GM21526 (cell line): ENCODE measurements around the gene RNF26.

Experiments used
- ATAC-seq: cut with Tn5 transposase; IDR thresholded peaks from one replicate; pipeline ENCODE4 v1.9.1; 2021; ENCODE audit warnings: moderate library complexity; ENCODE audit not compliant: unreplicated experiment, low FRiP score

The RNF26 gene

GRCh38 chr11:119347940-119348605 is 13.7 kb downstream of the RNF26 start:
- ATAC-seq = no peak

GRCh38 chr11:119350302-119350701 is 16.0 kb downstream of the RNF26 start:
- no peak for ATAC-seq

GRCh38 chr11:119351232-119351631 is 16.9 kb downstream of the RNF26 start:
- no peak for ATAC-seq

GRCh38 chr11:119352857-119353260 is 18.5 kb downstream of the RNF26 start:
- ATAC-seq = no peak

- no peak for ATAC-seq
Observed at GRCh38 chr11:119355091-119355843, 20.9 kb downstream of the RNF26 start.

GRCh38 chr11:119356349-119357031 is 22.2 kb downstream of the RNF26 start:
- ATAC-seq = no peak

- ATAC-seq = no peak
Observed at GRCh38 chr11:119357074-119357473, 22.7 kb downstream of the RNF26 start.

- no peak for ATAC-seq
Observed at GRCh38 chr11:119359365-119360214, 25.3 kb downstream of the RNF26 start.

GRCh38 chr11:119361056-119361787 is 26.9 kb downstream of the RNF26 start:
- ATAC-seq = no peak

GRCh38 chr11:119361941-119362725 is 27.8 kb downstream of the RNF26 start:
- no peak for ATAC-seq

- no peak for ATAC-seq
Observed at GRCh38 chr11:119362741-119363080, 28.4 kb downstream of the RNF26 start.

- no peak for ATAC-seq
Observed at GRCh38 chr11:119363081-119363850, 28.9 kb downstream of the RNF26 start.

- ATAC-seq = no peak
Observed at GRCh38 chr11:119363851-119364590, 29.7 kb downstream of the RNF26 start.

GRCh38 chr11:119365071-119365591 is 30.8 kb downstream of the RNF26 start:
- ATAC-seq = no peak

GRCh38 chr11:119366690-119367620 is 32.6 kb downstream of the RNF26 start:
- no peak for ATAC-seq

GRCh38 chr11:119367661-119368120 is 33.4 kb downstream of the RNF26 start:
- no peak for ATAC-seq
